Suppressor macrophage treated with lipopolysaccharide for 1 hour (primary cell): ENCODE results near the gene IRF9.

Source experiments
- DNase-seq, 3 donors: peaks; one replicate each; pipeline ENCODE4 v3.0.0-alpha.2; 2020 to 2022

The IRF9 gene

GRCh38 chr14:24178399-24179178, 17.5 kb downstream of the IRF9 start:
- DNase-seq, result no peak

GRCh38 chr14:24179294-24179960, 18.4 kb downstream of the IRF9 start:
- no peak for DNase-seq

- DNase-seq, result no peak
Measured at GRCh38 chr14:24179961-24180796, 19.1 kb downstream of the IRF9 start.

- no peak for DNase-seq
Measured at GRCh38 chr14:24181371-24182077, 20.5 kb downstream of the IRF9 start.

- DNase-seq, result no peak
Measured at GRCh38 chr14:24182110-24182882, 21.2 kb downstream of the IRF9 start.

GRCh38 chr14:24183014-24183481, 22.0 kb downstream of the IRF9 start:
- no peak for DNase-seq

GRCh38 chr14:24184104-24184970, 23.3 kb downstream of the IRF9 start:
- no peak for DNase-seq

- no peak for DNase-seq
Measured at GRCh38 chr14:24185026-24185425, 24.0 kb downstream of the IRF9 start.

- no peak for DNase-seq
Measured at GRCh38 chr14:24185741-24186140, 24.7 kb downstream of the IRF9 start.

GRCh38 chr14:24186831-24187538, 25.9 kb downstream of the IRF9 start:
- DNase-seq, result no peak

- no peak for DNase-seq
Measured at GRCh38 chr14:24187539-24187915, 26.5 kb downstream of the IRF9 start.

GRCh38 chr14:24188251-24189058, 27.4 kb downstream of the IRF9 start, which contains the start of gene IPO4:
IPO4 (minus strand) TSS chr14:24188816; CDS start chr14:24188787, 29 bp downstream.
- peak; percentile 97 to 98 (median 98) for DNase-seq

GRCh38 chr14:24189059-24189375, 28.0 kb downstream of the IRF9 start:
- DNase-seq, result no peak

GRCh38 chr14:24189460-24189859, 28.4 kb downstream of the IRF9 start:
- no peak for DNase-seq

GRCh38 chr14:24190416-24190815, 29.4 kb downstream of the IRF9 start:
- DNase-seq, result no peak

GRCh38 chr14:24192933-24193332, 31.9 kb downstream of the IRF9 start:
- DNase-seq, result no peak

- no peak for DNase-seq
Measured at GRCh38 chr14:24194186-24194872, 33.3 kb downstream of the IRF9 start.

GRCh38 chr14:24194873-24195185, 33.8 kb downstream of the IRF9 start:
- DNase-seq, result no peak
